GM23338 (cell line): Measurements from ENCODE around the gene FHIT.

Source experiments
- EZH2 ChIP-seq: fragments of 200-600 bp; sonication (generic); IDR thresholded peaks from one replicate; pipeline ENCODE4 v1.8.0; 2017; ENCODE audit warnings: antibody characterized with exemption, mild to moderate bottlenecking, low read depth; ENCODE audit not compliant: unreplicated experiment
- JUNB ChIP-seq: IDR thresholded peaks from one replicate; pipeline ENCODE4 v1.6.1; 2016; ENCODE audit warnings: antibody characterized with exemption; ENCODE audit not compliant: unreplicated experiment
- POLR2AphosphoS5 ChIP-seq: IDR thresholded peaks from 2 replicates; pipeline ENCODE4 v1.6.1; 2016; ENCODE audit warnings: antibody characterized with exemption, low read depth
- STAT1 ChIP-seq: IDR thresholded peaks from one replicate; pipeline ENCODE4 v1.6.1; 2016; ENCODE audit warnings: antibody characterized with exemption; ENCODE audit not compliant: unreplicated experiment
- TF ChIP-seq, protein P1 (sequence below), 2 experiments: fragments of 200-600 bp in 1 of 2; sonication (generic) in 1 of 2; conservative IDR thresholded peaks; 2 replicates each; pipeline versions ENCODE4 v1.5.1 to v1.6.1; 2016 to 2017; ENCODE audit warnings: antibody characterized with exemption in 2 of 2, low read depth in 2 of 2, mild to moderate bottlenecking in 2 of 2, moderate library complexity in 1 of 2
- TF ChIP-seq, protein P2 (sequence below): IDR thresholded peaks from one replicate; pipeline ENCODE4 v1.6.1; 2018; ENCODE audit warnings: antibody characterized with exemption; ENCODE audit not compliant: unreplicated experiment
- TF ChIP-seq, protein P3 (sequence below): IDR thresholded peaks from 2 replicates; pipeline ENCODE4 v1.6.1; 2016; ENCODE audit warnings: antibody characterized with exemption

DNA sequence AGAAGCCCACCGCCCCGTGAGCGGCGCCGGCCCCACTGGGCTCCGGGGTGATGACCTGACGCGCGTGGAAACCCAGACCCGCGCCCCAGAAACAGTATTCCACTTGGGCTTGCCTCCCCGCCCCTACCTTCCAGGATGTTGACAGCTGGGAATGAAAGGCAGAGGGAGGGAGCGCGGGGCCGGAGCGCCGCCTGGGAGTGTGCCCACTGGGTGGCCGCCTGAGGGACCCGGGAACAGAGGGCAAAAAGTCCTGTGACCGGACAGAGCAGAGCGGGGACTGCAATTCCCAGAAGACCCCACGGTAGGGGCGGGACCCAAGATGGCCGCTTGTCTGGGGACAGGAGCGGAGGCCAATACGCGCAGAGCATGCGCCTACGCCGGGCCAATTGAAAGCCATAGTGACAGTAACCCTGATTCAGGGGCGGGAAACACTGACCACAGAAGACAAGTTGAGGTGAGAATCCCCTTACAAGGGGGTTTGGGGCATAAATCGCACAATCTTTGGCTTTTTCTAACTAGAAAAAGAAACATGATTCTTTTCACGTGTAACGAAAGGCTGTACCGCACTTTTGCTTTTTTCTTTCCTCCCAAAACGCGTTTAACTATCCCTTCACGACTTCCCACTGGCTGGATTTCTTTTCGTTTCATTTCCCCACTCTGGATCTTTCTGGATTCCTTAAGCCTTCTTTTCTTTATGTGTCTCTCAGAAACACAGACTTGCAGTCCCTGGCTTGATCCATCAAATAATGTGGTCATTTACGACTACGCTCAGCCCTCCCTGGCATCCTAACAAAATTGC lies at the start of gene FHIT:
- TF ChIP-seq POLR2AphosphoS5 (peak; percentile 52), EZH2 (no peak), STAT1 (no peak), JUNB (no peak)
- TF ChIP-seq, protein P1, sequence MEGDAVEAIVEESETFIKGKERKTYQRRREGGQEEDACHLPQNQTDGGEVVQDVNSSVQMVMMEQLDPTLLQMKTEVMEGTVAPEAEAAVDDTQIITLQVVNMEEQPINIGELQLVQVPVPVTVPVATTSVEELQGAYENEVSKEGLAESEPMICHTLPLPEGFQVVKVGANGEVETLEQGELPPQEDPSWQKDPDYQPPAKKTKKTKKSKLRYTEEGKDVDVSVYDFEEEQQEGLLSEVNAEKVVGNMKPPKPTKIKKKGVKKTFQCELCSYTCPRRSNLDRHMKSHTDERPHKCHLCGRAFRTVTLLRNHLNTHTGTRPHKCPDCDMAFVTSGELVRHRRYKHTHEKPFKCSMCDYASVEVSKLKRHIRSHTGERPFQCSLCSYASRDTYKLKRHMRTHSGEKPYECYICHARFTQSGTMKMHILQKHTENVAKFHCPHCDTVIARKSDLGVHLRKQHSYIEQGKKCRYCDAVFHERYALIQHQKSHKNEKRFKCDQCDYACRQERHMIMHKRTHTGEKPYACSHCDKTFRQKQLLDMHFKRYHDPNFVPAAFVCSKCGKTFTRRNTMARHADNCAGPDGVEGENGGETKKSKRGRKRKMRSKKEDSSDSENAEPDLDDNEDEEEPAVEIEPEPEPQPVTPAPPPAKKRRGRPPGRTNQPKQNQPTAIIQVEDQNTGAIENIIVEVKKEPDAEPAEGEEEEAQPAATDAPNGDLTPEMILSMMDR (conservative IDR thresholded peaks at IDR 0.05; ENCODE audit: low read depth in 2 of 2) = 0 out of 4 replicates have a peak, but pooled peaks of 1 of the 2 experiments have one; percentile 17
- TF ChIP-seq, protein P2, sequence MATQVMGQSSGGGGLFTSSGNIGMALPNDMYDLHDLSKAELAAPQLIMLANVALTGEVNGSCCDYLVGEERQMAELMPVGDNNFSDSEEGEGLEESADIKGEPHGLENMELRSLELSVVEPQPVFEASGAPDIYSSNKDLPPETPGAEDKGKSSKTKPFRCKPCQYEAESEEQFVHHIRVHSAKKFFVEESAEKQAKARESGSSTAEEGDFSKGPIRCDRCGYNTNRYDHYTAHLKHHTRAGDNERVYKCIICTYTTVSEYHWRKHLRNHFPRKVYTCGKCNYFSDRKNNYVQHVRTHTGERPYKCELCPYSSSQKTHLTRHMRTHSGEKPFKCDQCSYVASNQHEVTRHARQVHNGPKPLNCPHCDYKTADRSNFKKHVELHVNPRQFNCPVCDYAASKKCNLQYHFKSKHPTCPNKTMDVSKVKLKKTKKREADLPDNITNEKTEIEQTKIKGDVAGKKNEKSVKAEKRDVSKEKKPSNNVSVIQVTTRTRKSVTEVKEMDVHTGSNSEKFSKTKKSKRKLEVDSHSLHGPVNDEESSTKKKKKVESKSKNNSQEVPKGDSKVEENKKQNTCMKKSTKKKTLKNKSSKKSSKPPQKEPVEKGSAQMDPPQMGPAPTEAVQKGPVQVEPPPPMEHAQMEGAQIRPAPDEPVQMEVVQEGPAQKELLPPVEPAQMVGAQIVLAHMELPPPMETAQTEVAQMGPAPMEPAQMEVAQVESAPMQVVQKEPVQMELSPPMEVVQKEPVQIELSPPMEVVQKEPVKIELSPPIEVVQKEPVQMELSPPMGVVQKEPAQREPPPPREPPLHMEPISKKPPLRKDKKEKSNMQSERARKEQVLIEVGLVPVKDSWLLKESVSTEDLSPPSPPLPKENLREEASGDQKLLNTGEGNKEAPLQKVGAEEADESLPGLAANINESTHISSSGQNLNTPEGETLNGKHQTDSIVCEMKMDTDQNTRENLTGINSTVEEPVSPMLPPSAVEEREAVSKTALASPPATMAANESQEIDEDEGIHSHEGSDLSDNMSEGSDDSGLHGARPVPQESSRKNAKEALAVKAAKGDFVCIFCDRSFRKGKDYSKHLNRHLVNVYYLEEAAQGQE = no peak
- TF ChIP-seq, protein P3, sequence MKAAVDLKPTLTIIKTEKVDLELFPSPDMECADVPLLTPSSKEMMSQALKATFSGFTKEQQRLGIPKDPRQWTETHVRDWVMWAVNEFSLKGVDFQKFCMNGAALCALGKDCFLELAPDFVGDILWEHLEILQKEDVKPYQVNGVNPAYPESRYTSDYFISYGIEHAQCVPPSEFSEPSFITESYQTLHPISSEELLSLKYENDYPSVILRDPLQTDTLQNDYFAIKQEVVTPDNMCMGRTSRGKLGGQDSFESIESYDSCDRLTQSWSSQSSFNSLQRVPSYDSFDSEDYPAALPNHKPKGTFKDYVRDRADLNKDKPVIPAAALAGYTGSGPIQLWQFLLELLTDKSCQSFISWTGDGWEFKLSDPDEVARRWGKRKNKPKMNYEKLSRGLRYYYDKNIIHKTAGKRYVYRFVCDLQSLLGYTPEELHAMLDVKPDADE = peak; percentile 84
